ENCODE measurements around the gene TTC9.

Gene TTC9

DNA sequence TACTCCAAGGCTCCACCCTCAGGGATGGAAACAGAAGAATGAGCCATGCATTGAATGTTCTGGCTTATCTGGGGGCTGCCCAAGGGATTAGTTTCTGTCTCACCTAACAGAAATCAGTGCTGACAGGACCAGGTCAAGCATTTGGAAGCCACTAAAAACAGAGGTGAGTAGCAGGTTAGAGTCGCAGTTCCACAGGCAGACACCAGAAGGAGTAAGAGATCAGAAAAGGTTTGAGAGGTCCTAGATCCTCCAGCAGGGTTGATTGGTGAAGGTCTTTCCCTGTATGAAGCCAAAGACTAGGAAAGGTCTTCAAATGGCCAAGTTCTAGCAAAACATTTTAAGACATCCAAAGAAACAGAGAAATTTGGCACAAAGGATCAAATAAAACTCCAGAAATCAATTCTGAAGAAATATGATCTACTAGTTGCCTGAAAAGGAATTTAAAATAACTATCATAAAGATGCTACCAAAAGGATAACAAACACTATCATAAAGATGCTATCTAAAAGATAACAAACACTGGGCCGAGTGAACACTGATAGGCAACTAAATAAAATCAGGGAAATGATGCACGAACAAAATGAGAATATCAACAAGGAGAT is 19.5 kb upstream of the TTC9 start:
- Histone ChIP-seq H3K27me3 (ENCODE audit: control insufficient read depth, low read length) (no peaks in the 10 kb centered on the region), H4K20me1 (ENCODE audit: control insufficient read depth, insufficient read depth, low read depth, low read length) (no peaks in the 10 kb centered on the region), H3K9me2 (replicated peaks; ENCODE audit: control insufficient read depth, low read length) (no peaks in the 10 kb centered on the region), H3K36me3 (ENCODE audit: control insufficient read depth, low read length) (peaks cover 54% of the 10 kb centered on the region), H3F3A (ENCODE audit: control insufficient read depth, insufficient read depth) (peaks cover 9% of the 10 kb centered on the region; the same call in 1 of the 2 replicates), H3K4me1 (ENCODE audit: control insufficient read depth, low read length) (peaks cover 20% of the 10 kb centered on the region), H3K79me2 (ENCODE audit: control insufficient read depth, low read length) (peaks cover 5% of the 10 kb centered on the region; the same call in 1 of the 2 replicates), H3K4me2 (ENCODE audit: low read length) (no peak overlapping the region), H3K9me3 (ENCODE audit: control insufficient read depth, insufficient read depth, low read length) (peaks cover 22% of the 10 kb centered on the region; the same call in 1 of the 2 replicates), H3K27ac (ENCODE audit: low read depth, low read length) (no peak overlapping the region), H3K4me3 (ENCODE audit: low read length) (no peak overlapping the region)
- TF ChIP-seq CTCF (IDR thresholded peaks at IDR 0.05; ENCODE audit: low read depth, low read length, poor library complexity, severe bottlenecking) (peak; percentile 90), EZH2phosphoT487 (IDR thresholded peaks at IDR 0.05; ENCODE audit: borderline replicate concordance, low read length) (no peak)

DNA sequence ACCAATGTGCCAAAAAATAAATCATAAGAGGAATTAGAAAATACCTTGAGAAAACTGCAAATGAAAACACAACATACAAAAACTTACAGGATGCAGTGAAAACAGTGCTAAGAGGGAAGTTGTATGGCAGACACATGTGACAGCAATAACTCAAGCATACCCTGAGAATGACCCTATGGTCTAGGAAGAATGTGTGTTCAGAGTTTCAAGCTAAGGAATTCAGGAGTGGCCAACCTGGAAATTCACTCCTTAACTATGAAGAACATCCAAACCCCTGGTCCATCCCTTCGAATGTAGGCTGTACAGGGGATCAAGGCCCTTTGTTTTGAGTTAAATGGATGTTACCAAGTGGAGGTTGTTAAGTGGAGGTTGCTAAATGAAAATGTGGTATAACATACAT is 16.7 kb upstream of the TTC9 start:
- Histone ChIP-seq H3K4me3 (ENCODE audit: low read length) (no peak overlapping the region), H3K9me3 (ENCODE audit: control insufficient read depth, insufficient read depth, low read length) (peaks cover 31% of the 10 kb centered on the region; the same call in 1 of the 2 replicates), H3K79me2 (ENCODE audit: control insufficient read depth, low read length) (peaks cover 5% of the 10 kb centered on the region; the same call in 1 of the 2 replicates), H3F3A (ENCODE audit: control insufficient read depth, insufficient read depth) (peaks cover 9% of the 10 kb centered on the region; the same call in 1 of the 2 replicates), H4K20me1 (ENCODE audit: control insufficient read depth, insufficient read depth, low read depth, low read length) (no peaks in the 10 kb centered on the region), H3K27ac (ENCODE audit: low read depth, low read length) (no peak overlapping the region), H3K4me2 (ENCODE audit: low read length) (no peak overlapping the region), H3K9me2 (replicated peaks; ENCODE audit: control insufficient read depth, low read length) (no peaks in the 10 kb centered on the region), H3K36me3 (ENCODE audit: control insufficient read depth, low read length) (peaks cover 71% of the 10 kb centered on the region), H3K4me1 (ENCODE audit: control insufficient read depth, low read length) (peaks cover 20% of the 10 kb centered on the region), H3K27me3 (ENCODE audit: control insufficient read depth, low read length) (no peaks in the 10 kb centered on the region)
- no peak for TF ChIP-seq EZH2phosphoT487 (IDR thresholded peaks at IDR 0.05; ENCODE audit: borderline replicate concordance, low read length)
- no peak for TF ChIP-seq CTCF (IDR thresholded peaks at IDR 0.05; ENCODE audit: low read depth, low read length, poor library complexity, severe bottlenecking)

DNA sequence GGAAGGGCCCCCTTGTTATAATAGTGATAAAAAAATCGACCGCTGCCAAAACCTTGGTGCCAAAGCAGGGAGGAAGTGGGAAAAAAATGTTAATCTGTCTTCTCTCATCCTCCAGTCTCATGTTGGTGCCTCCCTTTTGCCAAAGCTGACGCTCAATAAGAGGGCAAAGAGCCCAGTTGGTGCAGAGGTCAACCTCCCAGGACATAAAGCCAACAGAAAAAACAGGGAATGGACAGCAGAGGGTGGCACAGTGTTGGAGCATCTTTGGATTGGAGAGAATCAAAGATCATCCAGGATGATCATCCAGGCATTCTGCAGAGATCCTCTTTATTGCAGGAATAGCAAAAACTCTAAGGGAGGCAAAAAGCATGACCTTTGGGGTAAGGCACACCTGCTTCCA is 9.8 kb upstream of the TTC9 start:
- no peak for TF ChIP-seq CTCF (IDR thresholded peaks at IDR 0.05; ENCODE audit: low read depth, low read length, poor library complexity, severe bottlenecking)
- TF ChIP-seq EZH2phosphoT487 (IDR thresholded peaks at IDR 0.05; ENCODE audit: borderline replicate concordance, low read length), result no peak
- Histone ChIP-seq H3K9me3 (ENCODE audit: control insufficient read depth, insufficient read depth, low read length) (peaks cover 17% of the 10 kb centered on the region), H3F3A (ENCODE audit: control insufficient read depth, insufficient read depth) (no peaks in the 10 kb centered on the region), H3K27ac (ENCODE audit: low read depth, low read length) (no peak overlapping the region), H3K4me3 (ENCODE audit: low read length) (no peak overlapping the region), H3K79me2 (ENCODE audit: control insufficient read depth, low read length) (peaks cover 5% of the 10 kb centered on the region; the same call in 1 of the 2 replicates), H4K20me1 (ENCODE audit: control insufficient read depth, insufficient read depth, low read depth, low read length) (no peaks in the 10 kb centered on the region), H3K9me2 (replicated peaks; ENCODE audit: control insufficient read depth, low read length) (no peaks in the 10 kb centered on the region), H3K27me3 (ENCODE audit: control insufficient read depth, low read length) (no peaks in the 10 kb centered on the region), H3K4me1 (ENCODE audit: control insufficient read depth, low read length) (peaks cover 4% of the 10 kb centered on the region; the same call in 1 of the 2 replicates), H3K4me2 (ENCODE audit: low read length) (no peak overlapping the region), H3K36me3 (ENCODE audit: control insufficient read depth, low read length) (peaks cover 62% of the 10 kb centered on the region)
